ENCODE data around the gene SBF2.

Gene SBF2

GRCh38 chr11:10294290-10294953 lies 403 bp upstream of the SBF2 start:
- H3K27ac ChIP-seq (ENCODE audit: poor library complexity, severe bottlenecking): peak overlapping the region; percentile 85
- H3K4me3 ChIP-seq (ENCODE audit: severe bottlenecking): peak overlapping the region; percentile 67
- H3K27me3 ChIP-seq (ENCODE audit: insufficient read depth, poor library complexity, severe bottlenecking): no peaks in the 10 kb centered on the region
- H3K36me3 ChIP-seq (ENCODE audit: low read depth): peaks cover 17% of the 10 kb centered on the region
- H3K9me3 ChIP-seq (ENCODE audit: severe bottlenecking): no peaks in the 10 kb centered on the region
- no peak for TF ChIP-seq CTCF (IDR thresholded peaks at IDR 0.05; ENCODE audit: poor library complexity, severe bottlenecking)
- peak; percentile 55 for ATAC-seq (ENCODE audit: low read depth)
- H3K4me1 ChIP-seq (ENCODE audit: insufficient read depth, poor library complexity, severe bottlenecking): peaks cover 4% of the 10 kb centered on the region
- DNase-seq (ENCODE audit: low spot score): peak; percentile 58

DNA sequence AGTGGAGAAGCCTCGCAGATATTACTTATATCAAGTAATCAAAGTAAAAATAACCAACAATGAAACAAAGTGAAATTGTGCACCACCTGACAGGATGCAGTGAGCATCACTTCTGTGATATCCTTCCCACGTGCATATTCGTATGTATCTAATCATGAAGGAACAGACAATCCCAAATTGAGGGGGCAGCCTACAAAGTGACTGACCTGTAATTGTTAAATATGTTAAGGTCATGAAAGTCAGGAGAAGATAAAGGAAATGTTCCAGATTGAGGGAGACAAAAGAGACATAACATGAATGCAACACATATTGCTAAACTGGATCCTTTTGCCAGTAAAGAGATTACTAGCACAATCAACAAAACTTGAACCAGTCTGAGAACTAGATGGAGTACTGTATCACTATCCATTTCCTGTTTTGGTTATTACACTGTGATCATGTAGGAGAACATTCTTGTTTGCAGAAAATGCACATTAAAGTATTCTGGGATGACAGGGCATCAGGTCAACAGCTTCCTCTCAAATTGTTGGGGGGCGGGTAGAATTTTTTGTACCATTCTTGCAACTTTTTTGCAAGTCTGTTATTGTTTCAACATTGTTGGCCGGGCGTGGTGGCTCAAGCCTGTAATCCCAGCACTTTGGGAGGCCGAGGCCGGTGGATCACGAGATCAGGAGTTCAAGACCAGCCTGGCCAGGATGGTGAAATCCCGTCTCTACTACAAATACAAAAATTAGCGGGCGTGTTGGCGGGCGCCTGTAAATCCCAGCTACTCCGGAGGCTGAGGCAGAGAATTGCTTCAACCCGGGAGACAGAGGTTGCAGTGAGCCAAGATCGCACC lies 2.0 kb downstream of the SBF2 start:
- no peak overlapping the region for H3K4me3 ChIP-seq (ENCODE audit: severe bottlenecking)

GRCh38 chr11:10289765-10290380 lies 4.1 kb downstream of the SBF2 start:
- H3K4me3 ChIP-seq (ENCODE audit: severe bottlenecking): no peak overlapping the region

More for the DNA sequence above, 2.0 kb downstream of the SBF2 start:
- ATAC-seq (ENCODE audit: low read depth): no peak
- Histone ChIP-seq H3K36me3 (ENCODE audit: low read depth) (peaks cover 17% of the 10 kb centered on the region), H3K27ac (ENCODE audit: poor library complexity, severe bottlenecking) (peak overlapping the region; percentile 85), H3K9me3 (ENCODE audit: severe bottlenecking) (no peaks in the 10 kb centered on the region), H3K27me3 (ENCODE audit: insufficient read depth, poor library complexity, severe bottlenecking) (no peaks in the 10 kb centered on the region), H3K4me1 (ENCODE audit: insufficient read depth, poor library complexity, severe bottlenecking) (peaks cover 4% of the 10 kb centered on the region)
- no peak for DNase-seq (ENCODE audit: low spot score)
- TF ChIP-seq CTCF (IDR thresholded peaks at IDR 0.05; ENCODE audit: poor library complexity, severe bottlenecking): no peak

GRCh38 chr11:10288881-10289764 lies 4.9 kb downstream of the SBF2 start:
- H3K36me3 ChIP-seq (ENCODE audit: low read depth): peaks cover 17% of the 10 kb centered on the region
- ATAC-seq (ENCODE audit: low read depth) (no peak), DNase-seq (ENCODE audit: low spot score) (peak; percentile 57)
- H3K27me3 ChIP-seq (ENCODE audit: insufficient read depth, poor library complexity, severe bottlenecking): no peaks in the 10 kb centered on the region
- TF ChIP-seq CTCF (IDR thresholded peaks at IDR 0.05; ENCODE audit: poor library complexity, severe bottlenecking): no peak
- H3K4me3 ChIP-seq (ENCODE audit: severe bottlenecking): no peak overlapping the region
- no peak overlapping the region for H3K27ac ChIP-seq (ENCODE audit: poor library complexity, severe bottlenecking)
- no peaks in the 10 kb centered on the region for H3K9me3 ChIP-seq (ENCODE audit: severe bottlenecking)
- peaks cover 6% of the 10 kb centered on the region for H3K4me1 ChIP-seq (ENCODE audit: insufficient read depth, poor library complexity, severe bottlenecking)

More at GRCh38 chr11:10289765-10290380, 4.1 kb downstream of the SBF2 start:
- no peak for TF ChIP-seq CTCF (IDR thresholded peaks at IDR 0.05; ENCODE audit: poor library complexity, severe bottlenecking)
- Histone ChIP-seq H3K9me3 (ENCODE audit: severe bottlenecking) (no peaks in the 10 kb centered on the region), H3K4me1 (ENCODE audit: insufficient read depth, poor library complexity, severe bottlenecking) (peaks cover 6% of the 10 kb centered on the region), H3K27me3 (ENCODE audit: insufficient read depth, poor library complexity, severe bottlenecking) (no peaks in the 10 kb centered on the region), H3K27ac (ENCODE audit: poor library complexity, severe bottlenecking) (no peak overlapping the region), H3K36me3 (ENCODE audit: low read depth) (peaks cover 17% of the 10 kb centered on the region)
- no peak for DNase-seq (ENCODE audit: low spot score)
- no peak for ATAC-seq (ENCODE audit: low read depth)
